ENCODE data around the gene FOXK1. TPM values are rescaled to one million over a fixed set of nuclear protein-coding genes. Genes with fewer than 3 reads are reported as not detected.

The FOXK1 gene
- total RNA-seq, 2 donors from 2014 or later: 36.9 to 43.4 TPM

DNA sequence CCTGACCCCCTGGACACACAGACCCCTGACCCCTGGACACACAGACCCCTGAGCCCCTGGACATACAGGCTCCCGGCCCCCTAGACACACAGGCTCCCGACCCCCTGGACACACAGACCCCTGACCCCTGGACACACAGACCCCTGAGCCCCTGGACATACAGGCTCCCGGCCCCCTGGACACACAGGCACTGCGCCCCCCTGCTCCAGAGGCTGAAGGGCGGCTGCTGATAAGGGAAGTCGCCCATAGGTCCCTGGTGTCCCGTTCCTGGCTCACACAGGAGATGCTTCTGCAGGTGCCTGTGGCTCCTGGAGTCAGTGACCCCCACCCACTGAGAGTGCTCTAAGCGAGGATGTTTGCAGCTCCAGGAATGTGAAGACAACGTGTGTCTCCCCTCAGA is 89.6 kb downstream of the FOXK1 start:
- 92 to 93% methylated on average over 6 to 9 of the region's 9 CpGs for WGBS, 2 experiments (ENCODE audit: insufficient coverage in 1 of 2, insufficient read length in 1 of 2)
- no peaks in the 10 kb centered on the region for H3K9me3 Mint-ChIP-seq
- no peaks in the 10 kb centered on the region for H3K4me1 ChIP-seq (ENCODE audit: control insufficient read depth, insufficient read depth, low read length)
- no peak overlapping the region for H3K4me3 ChIP-seq (ENCODE audit: low read length)
- H3K27ac Mint-ChIP-seq: no peak overlapping the region
- H3K36me3 ChIP-seq (ENCODE audit: control insufficient read depth, insufficient read depth, low read length): peaks cover 9% of the 10 kb centered on the region
- H3K9me3 ChIP-seq (ENCODE audit: control insufficient read depth, low read length): no peaks in the 10 kb centered on the region
- H3K4me3 Mint-ChIP-seq: no peak overlapping the region
- DNase-seq: no peak
- peaks cover 13% of the 10 kb centered on the region for H3K36me3 Mint-ChIP-seq (ENCODE audit: low read depth)
- H3K27me3 Mint-ChIP-seq (ENCODE audit: insufficient read depth): no peaks in the 10 kb centered on the region
- H3K9ac ChIP-seq (ENCODE audit: extremely low read depth, low read length, poor library complexity, severe bottlenecking): no peak overlapping the region
- TF ChIP-seq, protein P1, sequence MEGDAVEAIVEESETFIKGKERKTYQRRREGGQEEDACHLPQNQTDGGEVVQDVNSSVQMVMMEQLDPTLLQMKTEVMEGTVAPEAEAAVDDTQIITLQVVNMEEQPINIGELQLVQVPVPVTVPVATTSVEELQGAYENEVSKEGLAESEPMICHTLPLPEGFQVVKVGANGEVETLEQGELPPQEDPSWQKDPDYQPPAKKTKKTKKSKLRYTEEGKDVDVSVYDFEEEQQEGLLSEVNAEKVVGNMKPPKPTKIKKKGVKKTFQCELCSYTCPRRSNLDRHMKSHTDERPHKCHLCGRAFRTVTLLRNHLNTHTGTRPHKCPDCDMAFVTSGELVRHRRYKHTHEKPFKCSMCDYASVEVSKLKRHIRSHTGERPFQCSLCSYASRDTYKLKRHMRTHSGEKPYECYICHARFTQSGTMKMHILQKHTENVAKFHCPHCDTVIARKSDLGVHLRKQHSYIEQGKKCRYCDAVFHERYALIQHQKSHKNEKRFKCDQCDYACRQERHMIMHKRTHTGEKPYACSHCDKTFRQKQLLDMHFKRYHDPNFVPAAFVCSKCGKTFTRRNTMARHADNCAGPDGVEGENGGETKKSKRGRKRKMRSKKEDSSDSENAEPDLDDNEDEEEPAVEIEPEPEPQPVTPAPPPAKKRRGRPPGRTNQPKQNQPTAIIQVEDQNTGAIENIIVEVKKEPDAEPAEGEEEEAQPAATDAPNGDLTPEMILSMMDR (conservative IDR thresholded peaks at IDR 0.05): no peak
- H3K4me1 Mint-ChIP-seq: peaks cover 16% of the 10 kb centered on the region
- H3K27ac ChIP-seq (ENCODE audit: low read depth, low read length): no peak overlapping the region
- H3K27me3 ChIP-seq (ENCODE audit: control insufficient read depth, insufficient read depth, low read length, poor library complexity, severe bottlenecking): no peaks in the 10 kb centered on the region

DNA sequence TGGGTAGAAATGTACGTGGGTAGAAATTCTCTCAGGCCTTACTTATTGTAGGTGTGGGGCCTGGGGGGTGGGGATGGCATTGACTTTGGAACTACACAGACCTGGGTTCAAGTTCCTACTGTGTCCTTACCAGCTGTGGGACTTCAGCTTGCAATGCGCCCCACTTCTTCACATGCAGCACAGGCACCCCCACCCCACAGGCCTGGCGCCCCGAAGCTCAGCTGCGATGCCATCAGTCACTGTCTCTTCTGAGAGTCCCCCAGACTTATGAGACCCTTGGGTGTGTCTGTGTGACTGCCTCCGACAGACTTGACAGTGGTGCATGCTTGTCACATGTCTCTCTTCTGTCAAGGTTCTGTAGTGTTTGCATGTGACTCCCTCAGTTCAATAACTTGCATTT is 90.2 kb downstream of the FOXK1 start:
- H3K27ac ChIP-seq (ENCODE audit: low read depth, low read length): no peak overlapping the region
- H3K9me3 ChIP-seq (ENCODE audit: control insufficient read depth, low read length): no peaks in the 10 kb centered on the region
- Mint-ChIP-seq H3K27me3 (ENCODE audit: insufficient read depth) (no peaks in the 10 kb centered on the region), H3K27ac (no peak overlapping the region), H3K4me3 (no peak overlapping the region), H3K4me1 (peaks cover 16% of the 10 kb centered on the region), H3K9me3 (no peaks in the 10 kb centered on the region), H3K36me3 (ENCODE audit: low read depth) (peaks cover 16% of the 10 kb centered on the region)
- no peaks in the 10 kb centered on the region for H3K27me3 ChIP-seq (ENCODE audit: control insufficient read depth, insufficient read depth, low read length, poor library complexity, severe bottlenecking)
- no peak overlapping the region for H3K9ac ChIP-seq (ENCODE audit: extremely low read depth, low read length, poor library complexity, severe bottlenecking)
- WGBS, 2 experiments (ENCODE audit: insufficient coverage in 1 of 2, insufficient read length in 1 of 2): 92 to 96% methylated on average over 6 of the region's 6 CpGs
- H3K36me3 ChIP-seq (ENCODE audit: control insufficient read depth, insufficient read depth, low read length): peaks cover 5% of the 10 kb centered on the region
- no peaks in the 10 kb centered on the region for H3K4me1 ChIP-seq (ENCODE audit: control insufficient read depth, insufficient read depth, low read length)
- H3K4me3 ChIP-seq (ENCODE audit: low read length): no peak overlapping the region
- TF ChIP-seq, protein P1 (conservative IDR thresholded peaks at IDR 0.05): no peak
- DNase-seq: no peak

DNA sequence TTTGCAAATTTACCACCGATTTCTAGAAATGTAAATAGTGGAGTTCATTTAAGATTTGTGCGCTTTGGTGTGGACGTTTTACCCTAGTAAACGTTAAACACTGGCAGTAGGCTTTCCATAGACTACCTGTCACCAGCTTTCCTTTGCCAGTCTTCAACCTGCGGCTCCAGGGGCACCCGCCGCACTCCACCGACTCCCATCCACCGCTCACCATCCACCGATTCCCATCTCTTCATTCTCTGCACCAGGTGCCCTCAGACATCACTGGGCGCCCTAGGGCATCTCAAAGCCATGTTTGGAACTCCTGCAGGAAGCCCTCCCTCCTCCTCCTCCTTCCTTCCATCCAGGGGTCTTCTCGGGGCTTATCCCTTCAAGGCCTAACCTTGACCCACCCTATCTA is 91.9 kb downstream of the FOXK1 start:
- Mint-ChIP-seq H3K27me3 (ENCODE audit: insufficient read depth) (no peaks in the 10 kb centered on the region), H3K4me1 (peaks cover 16% of the 10 kb centered on the region), H3K9me3 (no peaks in the 10 kb centered on the region), H3K36me3 (ENCODE audit: low read depth) (peaks cover 24% of the 10 kb centered on the region), H3K27ac (peak overlapping the region; percentile 48), H3K4me3 (peak overlapping the region; percentile 98)
- 93 to 95% methylated on average over 9 to 12 of the region's 12 CpGs for WGBS, 2 experiments (ENCODE audit: insufficient coverage in 1 of 2, insufficient read length in 1 of 2)
- Histone ChIP-seq H3K9me3 (ENCODE audit: control insufficient read depth, low read length) (no peaks in the 10 kb centered on the region), H3K27ac (ENCODE audit: low read depth, low read length) (no peak overlapping the region), H3K4me3 (ENCODE audit: low read length) (peak overlapping the region; percentile 97), H3K36me3 (ENCODE audit: control insufficient read depth, insufficient read depth, low read length) (peaks cover 6% of the 10 kb centered on the region), H3K9ac (ENCODE audit: extremely low read depth, low read length, poor library complexity, severe bottlenecking) (no peak overlapping the region), H3K27me3 (ENCODE audit: control insufficient read depth, insufficient read depth, low read length, poor library complexity, severe bottlenecking) (no peaks in the 10 kb centered on the region), H3K4me1 (ENCODE audit: control insufficient read depth, insufficient read depth, low read length) (no peaks in the 10 kb centered on the region)
- DNase-seq: no peak
- TF ChIP-seq, protein P1 (conservative IDR thresholded peaks at IDR 0.05): no peak

All from endodermal cell (in vitro differentiated cells).